ENCODE results near the gene CCDC24. TPM values are rescaled to one million over a fixed set of nuclear protein-coding genes. Genes with fewer than 3 reads are reported as not detected.
A peak's percentile ranks its signal among the peaks of the same experiment; 100 is the strongest.

The CCDC24 gene
- total and polyA plus RNA-seq, 2 donors (not counting 3 experiments of a cell fraction or from before 2014, with no cell fraction given) = 2.2 to 3.1 TPM

DNA sequence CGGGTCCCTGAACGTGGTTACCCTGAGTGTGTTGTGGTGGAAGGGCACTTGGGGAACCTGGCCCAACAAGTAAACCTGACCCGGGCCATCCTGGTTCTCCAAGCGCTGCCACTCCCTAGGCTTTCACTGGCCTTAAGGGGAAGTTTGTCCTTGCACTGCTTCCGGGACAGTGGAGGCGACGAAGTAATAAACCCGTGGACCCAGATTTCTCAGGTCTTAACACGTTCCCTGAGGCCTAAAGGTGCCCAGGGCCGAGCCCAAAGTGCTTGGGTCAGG lies 261 bp upstream of the CCDC24 start:
- Histone ChIP-seq H3K36me3 (ENCODE audit: control insufficient read depth in 2 of 2, extremely low read depth in 1 of 2, insufficient read depth in 2 of 2, low read length in 2 of 2) (peaks cover 0 to 1% of the 10 kb centered on the region in 2 experiments), H3K4me3 (replicated peaks in 1 of 3; ENCODE audit: insufficient read depth in 1 of 3, low read depth in 1 of 3, low read length in 3 of 3) (peak overlapping the region; percentile 39 to 55 (median 49)), H3K9me1 (replicated peaks; ENCODE audit: control insufficient read depth, extremely low read depth, insufficient read depth, low read length) (no peaks in the 10 kb centered on the region), H3K27me3 (ENCODE audit: control insufficient read depth in 2 of 2, insufficient read depth in 2 of 2, low read length in 2 of 2) (no peaks in the 10 kb centered on the region), H3K4me1 (ENCODE audit: control insufficient read depth, extremely low read depth, insufficient read depth, low read length) (peaks cover 7% of the 10 kb centered on the region), H4K20me1 (replicated peaks; ENCODE audit: control insufficient read depth, extremely low read depth, insufficient read depth, low read length) (no peaks in the 10 kb centered on the region), H3K27ac (ENCODE audit: insufficient read depth, low read depth, low read length) (no peak overlapping the region), H3K4me2 (ENCODE audit: insufficient read depth, low read length) (peak overlapping the region; percentile 67), H3K9me3 (replicated peaks; ENCODE audit: control insufficient read depth, insufficient read depth, low read length) (no peaks in the 10 kb centered on the region), H2AFZ (ENCODE audit: low read depth, low read length) (peak overlapping the region; percentile 58), H3K9ac (replicated peaks; ENCODE audit: extremely low read depth, insufficient read depth, low read length) (peak overlapping the region; percentile 38), H3K79me2 (ENCODE audit: control insufficient read depth, insufficient read depth, low read length) (no peaks in the 10 kb centered on the region)
- dilution Hi-C loops (cut with MboI; ENCODE audit: extremely low pct_ligation_motif_present, low sequenced_read_pairs) = no loop called here
- intact Hi-C loops (cut with micrococcal nuclease) = loop anchor here (1.0 to 5.0 kb wide), 3 partner anchors 11 to 229 kb away; partner anchors contain the start of gene SLC6A9
- FAIRE-seq (no peak), DNase-seq (ENCODE audit: low read depth, low spot score) (no peak)
- TF ChIP-seq JUN (IDR thresholded peaks at IDR 0.05; ENCODE audit: borderline replicate concordance, insufficient read depth, insufficient read length, low read depth) (no peak), POLR2A (IDR thresholded peaks at IDR 0.05; ENCODE audit: low read depth, low read length) (no peak), FOS (IDR thresholded peaks at IDR 0.05; ENCODE audit: borderline replicate concordance, insufficient read depth, low read length) (no peak), POLR2AphosphoS5 (IDR thresholded peaks at IDR 0.05; ENCODE audit: insufficient read depth, low read depth, low read length) (no peak), MYC (IDR thresholded peaks at IDR 0.05; ENCODE audit: low read depth, low read length) (no peak), GATA2 (IDR thresholded peaks at IDR 0.05; ENCODE audit: insufficient read depth, insufficient read length, low read depth, low read length) (no peak)
- TF ChIP-seq, protein P1, sequence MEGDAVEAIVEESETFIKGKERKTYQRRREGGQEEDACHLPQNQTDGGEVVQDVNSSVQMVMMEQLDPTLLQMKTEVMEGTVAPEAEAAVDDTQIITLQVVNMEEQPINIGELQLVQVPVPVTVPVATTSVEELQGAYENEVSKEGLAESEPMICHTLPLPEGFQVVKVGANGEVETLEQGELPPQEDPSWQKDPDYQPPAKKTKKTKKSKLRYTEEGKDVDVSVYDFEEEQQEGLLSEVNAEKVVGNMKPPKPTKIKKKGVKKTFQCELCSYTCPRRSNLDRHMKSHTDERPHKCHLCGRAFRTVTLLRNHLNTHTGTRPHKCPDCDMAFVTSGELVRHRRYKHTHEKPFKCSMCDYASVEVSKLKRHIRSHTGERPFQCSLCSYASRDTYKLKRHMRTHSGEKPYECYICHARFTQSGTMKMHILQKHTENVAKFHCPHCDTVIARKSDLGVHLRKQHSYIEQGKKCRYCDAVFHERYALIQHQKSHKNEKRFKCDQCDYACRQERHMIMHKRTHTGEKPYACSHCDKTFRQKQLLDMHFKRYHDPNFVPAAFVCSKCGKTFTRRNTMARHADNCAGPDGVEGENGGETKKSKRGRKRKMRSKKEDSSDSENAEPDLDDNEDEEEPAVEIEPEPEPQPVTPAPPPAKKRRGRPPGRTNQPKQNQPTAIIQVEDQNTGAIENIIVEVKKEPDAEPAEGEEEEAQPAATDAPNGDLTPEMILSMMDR (IDR thresholded peaks at IDR 0.05; ENCODE audit: extremely low read depth in 1 of 2, insufficient read depth in 1 of 2, low read depth in 1 of 2, low read length in 2 of 2) = no peak
- TF ChIP-seq, protein P2, sequence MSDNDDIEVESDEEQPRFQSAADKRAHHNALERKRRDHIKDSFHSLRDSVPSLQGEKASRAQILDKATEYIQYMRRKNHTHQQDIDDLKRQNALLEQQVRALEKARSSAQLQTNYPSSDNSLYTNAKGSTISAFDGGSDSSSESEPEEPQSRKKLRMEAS (IDR thresholded peaks at IDR 0.05; ENCODE audit: insufficient read depth, insufficient read length) = no peak
- ChIA-PET CTCF (interaction anchor here (0.9 to 3.0 kb wide), 4 partner anchors 15 to 228 kb away, joined by 3 to 12 read pairs (median 6); partner anchors contain the start of gene ATP6V0B), POLR2A (no interaction called here)
- BruUV-seq (replicated peaks) = no TSS peak

Measured in endothelial cell of umbilical vein (primary cell).